GM18511 (cell line): ENCODE results near the gene IMP4.
A peak's percentile ranks its signal among the peaks of the same experiment; 100 is the strongest.
"Not testable (repeated sequence)": the region's sequence is repeated elsewhere in the genome, so short reads cannot be mapped to it uniquely, and the experiment has no call there.

ENCODE experiments used
- ATAC-seq: cut with Tn5 transposase; IDR thresholded peaks from one replicate; pipeline ENCODE4 v1.9.1; 2021; ENCODE audit warnings: mild to moderate bottlenecking, moderate library complexity; ENCODE audit not compliant: unreplicated experiment

The IMP4 gene

DNA sequence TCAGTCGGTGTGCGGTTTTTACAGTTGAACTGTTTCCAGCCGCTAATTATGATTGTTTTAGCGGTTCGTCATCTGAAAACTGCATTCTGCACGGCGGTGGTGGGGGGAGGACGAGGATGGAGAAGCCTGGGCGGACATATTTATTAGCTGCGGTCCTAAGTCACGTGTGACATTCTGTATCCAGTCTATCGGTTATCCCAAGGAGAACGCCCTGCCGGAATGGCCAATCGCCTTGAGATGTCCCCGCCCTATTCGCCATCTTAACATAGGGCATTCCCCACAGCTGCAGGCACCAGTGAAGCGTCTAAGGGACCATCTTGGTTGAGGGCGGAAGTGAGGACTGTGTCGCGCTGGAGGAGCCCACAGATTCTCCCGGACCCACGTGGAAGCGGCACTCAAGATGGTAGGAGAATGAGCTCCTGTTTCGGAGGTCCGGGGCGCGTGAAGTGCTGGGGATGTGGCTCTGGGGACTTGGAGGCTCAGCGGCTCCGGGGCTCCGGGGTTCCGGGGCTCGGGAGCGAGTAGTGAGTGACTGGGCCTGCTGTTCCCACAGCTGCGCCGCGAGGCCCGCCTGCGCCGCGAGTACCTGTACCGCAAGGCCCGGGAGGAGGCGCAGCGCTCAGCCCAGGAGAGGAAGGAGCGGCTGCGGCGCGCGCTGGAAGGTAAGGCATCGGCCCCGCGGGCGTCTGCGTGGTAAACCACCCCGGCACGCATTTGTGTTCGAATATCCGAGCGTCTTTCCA lies at the start of gene IMP4:
Gene IMP4, plus strand, starts transcription at position 365 of the 743 bp plus-strand sequence. Its CDS starts 36 bp downstream, at position 401.
- ATAC-seq, result peak; percentile 89

GRCh38 chr2:130300258-130300969 lies 42.3 kb upstream of the IMP4 start:
- no peak for ATAC-seq

GRCh38 chr2:130300970-130301348 lies 41.7 kb upstream of the IMP4 start:
- ATAC-seq, result no peak

- ATAC-seq, result peak; percentile 33
These were observed 40.4 kb upstream of the IMP4 start for GRCh38 chr2:130302164-130302886.

GRCh38 chr2:130303169-130303568 lies 39.5 kb upstream of the IMP4 start:
- ATAC-seq, result peak; percentile 86

DNA sequence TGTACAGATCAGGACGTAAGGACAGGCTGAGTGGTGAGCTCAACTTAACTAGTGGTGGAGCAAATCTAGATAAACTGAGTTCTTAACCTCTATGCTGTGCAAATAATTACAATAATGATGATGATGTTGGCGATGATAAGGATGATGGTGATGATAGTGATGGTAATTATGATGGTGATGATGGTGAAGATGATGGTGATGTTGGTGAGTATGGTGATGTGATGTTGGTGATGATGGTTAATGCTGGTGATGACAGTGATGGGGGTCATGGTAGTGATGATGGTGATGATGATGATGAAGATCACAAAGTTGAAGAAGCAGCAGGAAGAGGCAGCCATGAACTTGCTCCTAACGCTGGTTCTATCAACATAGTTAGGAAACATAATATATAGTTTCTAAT lies 38.0 kb upstream of the IMP4 start:
- no peak for ATAC-seq

DNA sequence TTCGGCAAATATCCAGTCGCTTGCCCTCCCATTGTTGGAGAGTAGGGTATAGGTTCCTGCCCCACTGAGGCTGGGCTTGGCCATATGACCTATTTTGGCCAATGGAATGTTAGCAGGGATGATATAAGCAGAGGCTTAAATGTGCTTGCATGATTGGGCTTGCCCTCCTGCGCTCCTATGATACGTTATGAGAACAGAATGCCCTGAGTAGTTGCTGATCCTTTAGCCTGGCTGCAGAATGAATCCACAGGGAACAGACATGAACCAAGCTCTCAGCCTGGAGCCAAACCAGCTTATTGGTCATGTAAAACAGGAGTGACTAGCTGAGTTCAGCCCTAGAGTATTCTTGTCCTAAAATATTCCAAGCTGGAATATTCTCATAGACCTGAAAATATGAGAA lies 34.8 kb upstream of the IMP4 start:
- no peak for ATAC-seq

DNA sequence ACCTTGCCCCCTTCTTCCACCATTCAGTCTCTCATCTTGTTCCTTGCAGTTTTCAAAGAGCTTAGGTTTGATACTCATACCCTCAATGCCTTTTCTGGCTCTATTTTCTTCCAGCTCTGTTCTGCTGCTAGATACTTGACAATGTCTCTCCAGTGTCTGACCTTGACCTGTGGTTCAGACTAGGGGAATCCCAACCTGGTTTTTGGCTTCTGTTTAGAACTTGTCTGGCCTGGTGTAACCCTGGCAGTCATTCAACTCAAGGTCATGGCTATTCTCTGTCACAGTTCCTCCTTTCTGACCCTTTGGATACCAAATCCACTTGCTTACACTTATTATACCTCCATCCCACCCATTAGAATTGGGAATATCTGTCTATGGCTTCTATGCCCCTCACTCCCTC lies 31.8 kb upstream of the IMP4 start:
- no peak for ATAC-seq

DNA sequence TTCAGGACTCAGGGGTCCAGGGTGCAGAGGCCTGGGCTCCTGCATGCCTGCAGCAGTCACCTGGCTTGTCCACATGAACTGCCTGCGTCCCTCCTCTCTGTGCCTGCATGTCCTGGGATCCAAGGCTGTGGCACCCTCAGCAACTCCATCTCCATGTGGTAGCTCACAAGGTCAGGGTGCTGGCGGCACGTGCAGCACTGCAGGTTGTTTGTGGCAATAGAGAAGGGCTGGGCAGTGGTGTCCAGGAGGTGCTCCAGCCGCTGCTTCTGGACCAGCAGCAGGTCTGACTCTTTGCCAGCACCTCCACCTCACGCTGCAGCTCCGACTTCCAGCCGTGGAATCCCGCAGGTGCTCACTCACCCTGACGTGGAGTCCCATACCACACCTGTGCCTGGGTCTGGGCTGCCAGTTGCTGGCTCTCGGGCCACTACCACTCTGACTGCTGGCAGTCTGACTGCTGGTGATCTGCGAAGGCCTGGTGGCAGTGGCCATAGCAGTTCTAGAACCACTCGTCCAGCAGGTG lies 28.8 kb upstream of the IMP4 start:
- no peak for ATAC-seq

DNA sequence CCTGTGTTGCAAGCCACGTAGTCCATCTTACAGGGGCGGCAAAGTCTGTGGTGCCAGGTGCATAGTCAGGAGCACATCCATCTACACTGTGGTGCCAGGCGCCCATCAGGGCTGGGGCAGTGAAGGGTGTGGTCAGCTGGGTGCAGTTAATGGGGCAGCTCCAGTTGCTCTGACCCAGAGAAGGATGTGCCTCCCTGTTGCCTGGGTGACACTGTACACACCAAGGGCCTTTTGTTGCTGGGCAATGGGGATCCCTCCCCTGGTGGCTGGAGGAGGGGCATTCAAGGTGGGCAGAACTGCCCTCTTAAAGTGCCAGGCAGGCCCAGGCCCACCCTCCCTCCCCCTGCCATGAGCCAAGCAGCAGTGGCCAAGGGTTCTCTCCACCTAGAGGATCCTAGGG lies 28.3 kb upstream of the IMP4 start:
- no peak for ATAC-seq

DNA sequence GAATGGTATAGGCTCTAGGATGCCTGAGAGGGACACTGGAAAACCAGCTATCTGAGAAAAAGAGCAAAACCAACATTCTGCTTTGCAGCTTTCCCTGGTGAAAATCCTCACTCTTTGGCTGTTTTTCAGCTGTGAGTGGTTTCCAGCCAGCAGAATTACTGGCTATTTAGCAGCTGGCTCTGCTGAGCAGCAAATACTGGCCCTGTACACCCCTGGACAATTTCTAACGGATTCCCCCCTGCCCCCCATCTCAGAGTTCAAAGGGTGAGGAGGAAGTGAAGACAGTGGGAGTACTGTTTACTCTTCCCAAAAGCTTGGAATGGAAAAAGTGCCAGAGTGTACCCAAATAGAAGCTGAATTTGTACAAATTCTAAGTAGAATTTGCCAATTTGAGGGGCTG lies 26.1 kb upstream of the IMP4 start:
- ATAC-seq, result no peak

- ATAC-seq, result no peak
These were observed 23.8 kb upstream of the IMP4 start for GRCh38 chr2:130318906-130319305.

- no peak for ATAC-seq
These were observed 23.2 kb upstream of the IMP4 start for GRCh38 chr2:130319536-130319935.

- no peak for ATAC-seq
These were observed 14.8 kb upstream of the IMP4 start for GRCh38 chr2:130327703-130328527.

GRCh38 chr2:130328710-130329109 lies 14.0 kb upstream of the IMP4 start:
- no peak for ATAC-seq

GRCh38 chr2:130332271-130333073 lies 10.2 kb upstream of the IMP4 start:
- peak; percentile 93 for ATAC-seq

- ATAC-seq, result not testable (repeated sequence)
These were observed 9.4 kb upstream of the IMP4 start for GRCh38 chr2:130333253-130333652.

GRCh38 chr2:130334026-130334425 lies 8.7 kb upstream of the IMP4 start:
- ATAC-seq, result no peak

DNA sequence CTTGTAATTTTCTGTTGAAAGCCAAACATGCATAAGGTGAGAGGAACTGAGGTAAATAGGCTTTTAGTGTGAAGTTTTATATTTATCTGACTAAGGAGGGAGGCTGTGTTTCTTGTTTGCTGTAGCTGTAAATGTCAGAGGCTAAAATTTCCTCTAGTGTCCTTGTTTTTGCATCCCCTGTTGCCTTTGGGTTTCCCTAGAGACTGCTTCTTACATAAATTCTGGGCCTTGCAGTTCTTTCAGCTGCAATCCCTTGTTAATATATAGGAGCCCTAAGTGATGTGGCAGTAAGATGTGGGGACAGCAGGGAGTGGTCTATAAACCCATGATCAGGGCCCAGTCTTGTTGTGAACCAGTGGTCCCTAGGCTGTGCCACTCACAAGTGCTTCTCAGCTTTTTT lies 7.5 kb upstream of the IMP4 start:
- ATAC-seq, result no peak
